SHP77 treated with DMSO at 0.1 percent for 48 hours (cell line): ENCODE data around the gene TXNDC8.
"Not testable (repeated sequence)": the region's sequence is repeated elsewhere in the genome, so short reads cannot be mapped to it uniquely, and the experiment has no call there.

Source experiments
- DNase-seq: peaks from one replicate; lab custom pipeline; 2025; lab: John Stamatoyannopoulos, UW

The TXNDC8 gene

DNA sequence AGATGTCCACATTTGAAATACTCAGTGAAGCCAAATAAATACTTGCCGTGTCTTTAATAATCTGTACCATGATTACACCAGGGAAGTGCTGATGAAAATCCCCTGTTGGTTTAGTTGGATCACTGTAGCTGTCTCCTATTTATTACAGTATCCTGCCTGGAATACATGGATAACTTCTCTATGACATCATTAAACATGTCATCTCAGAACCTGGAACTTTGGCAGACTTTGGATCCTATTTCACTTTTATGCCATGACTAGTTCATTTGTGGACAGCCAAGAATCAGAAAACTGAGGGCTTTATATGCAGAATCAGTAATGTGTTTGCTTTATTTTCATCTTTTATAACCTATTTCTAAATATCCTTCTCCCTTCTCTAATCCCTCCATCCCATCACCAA lies at the start of gene TXNDC8:
Gene TXNDC8, minus strand, starts transcription at position 137 of the 400 bp plus-strand sequence.
- no peak for DNase-seq

DNA sequence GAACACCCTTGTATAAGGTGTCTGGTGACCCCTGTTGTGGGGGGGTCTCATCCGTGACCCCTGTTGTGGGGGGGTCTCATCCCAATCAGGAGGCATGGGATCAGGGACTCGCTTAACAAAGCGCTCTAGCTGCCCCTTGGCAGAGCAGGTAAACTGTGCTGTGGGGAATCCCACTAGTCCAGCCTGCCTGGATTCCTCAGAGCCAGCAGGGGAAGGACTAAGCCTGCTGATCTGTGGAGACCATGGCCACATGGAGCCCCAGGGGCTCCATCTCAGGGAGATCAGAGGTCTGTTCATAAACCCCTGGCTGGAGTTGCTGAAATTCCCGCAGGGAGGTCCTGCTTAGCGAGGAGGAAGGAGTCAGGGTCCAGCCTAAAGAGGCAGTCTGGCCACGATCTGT lies 45.8 kb upstream of the TXNDC8 start:
- DNase-seq: no peak

DNA sequence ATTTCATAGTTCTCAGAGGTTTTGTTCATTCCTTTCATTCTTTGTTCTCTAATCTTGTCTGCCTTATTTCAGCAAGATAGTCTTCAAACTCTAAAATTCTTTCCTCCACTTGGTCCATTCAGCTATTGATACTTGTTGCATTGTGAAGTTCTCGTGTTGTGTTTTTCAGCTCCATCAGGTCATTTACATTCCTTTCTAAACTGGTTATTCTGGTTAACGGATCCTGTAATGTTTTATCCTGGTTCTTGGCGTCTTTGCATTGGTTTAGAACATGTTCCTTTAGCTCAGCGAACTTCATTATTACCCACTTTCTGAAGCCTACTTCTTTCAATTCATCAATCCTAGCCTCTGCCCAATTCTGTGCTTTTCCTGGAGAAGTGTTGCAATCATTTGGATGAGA lies 45.1 kb upstream of the TXNDC8 start:
- DNase-seq: no peak

DNA sequence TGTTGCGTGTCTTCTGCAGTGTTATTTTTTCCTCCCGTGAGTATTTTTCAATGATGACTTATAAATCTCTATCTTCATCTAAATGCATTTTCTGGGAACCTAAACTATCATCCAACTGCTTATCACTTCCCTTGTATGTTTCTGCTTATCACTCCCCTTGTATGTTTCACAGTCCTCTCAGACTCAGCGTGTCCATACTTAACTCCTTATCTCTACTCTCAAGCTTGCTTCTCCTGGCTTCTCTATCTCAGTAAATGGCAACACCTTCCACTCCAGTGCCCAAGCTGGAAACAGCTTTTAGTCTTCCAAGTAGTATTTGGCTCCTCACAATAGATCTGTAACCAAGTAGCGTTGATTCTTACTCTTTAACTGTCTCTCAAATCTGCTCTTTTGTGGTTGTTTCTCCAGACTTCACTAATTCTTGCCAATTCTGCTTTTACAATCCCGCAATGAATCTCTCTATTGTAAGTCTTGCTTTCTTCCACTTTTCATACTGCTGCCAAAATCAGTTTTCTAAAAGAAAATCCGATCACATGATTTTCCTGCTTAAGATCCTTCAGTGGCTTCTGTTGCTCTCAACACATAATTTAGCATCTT lies 33.8 kb upstream of the TXNDC8 start:
- no peak for DNase-seq

DNA sequence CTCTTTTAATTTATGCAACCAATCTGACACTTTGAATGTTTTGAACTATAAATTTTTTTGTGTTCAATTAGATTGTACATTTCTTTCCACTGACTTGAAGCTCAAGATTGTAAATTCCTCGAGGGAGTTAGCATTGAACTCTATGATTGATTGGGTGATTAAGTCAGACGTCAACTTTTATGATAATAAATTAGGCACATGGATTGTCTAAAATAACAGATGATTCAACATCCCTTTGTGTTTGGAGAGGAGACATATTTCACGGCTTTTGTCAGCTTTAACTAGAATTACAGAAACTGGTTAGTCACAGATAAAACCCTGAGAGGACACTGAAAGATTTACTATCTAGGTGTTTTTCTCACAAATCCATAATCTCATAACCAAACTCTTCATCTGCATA lies 32.7 kb upstream of the TXNDC8 start:
- peak; percentile 8 for DNase-seq

DNA sequence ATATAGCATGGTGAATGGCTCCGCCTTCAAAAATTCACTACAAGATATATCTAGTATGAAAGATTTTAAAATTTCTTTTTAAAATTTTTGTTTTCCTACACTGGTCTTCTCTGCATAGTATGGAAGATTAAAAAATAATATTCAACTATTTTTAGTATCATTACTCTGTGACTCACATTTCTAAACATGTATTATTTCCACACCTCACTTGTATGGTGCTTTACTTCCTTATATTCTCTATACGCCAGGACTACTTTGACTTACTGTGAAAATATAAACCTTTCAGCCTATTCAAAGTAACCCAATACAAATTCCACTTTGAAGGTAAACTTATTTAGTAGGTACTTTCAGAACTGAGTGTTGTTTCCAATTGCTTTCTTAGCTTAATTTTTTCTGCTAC lies 26.8 kb upstream of the TXNDC8 start:
- no peak for DNase-seq

DNA sequence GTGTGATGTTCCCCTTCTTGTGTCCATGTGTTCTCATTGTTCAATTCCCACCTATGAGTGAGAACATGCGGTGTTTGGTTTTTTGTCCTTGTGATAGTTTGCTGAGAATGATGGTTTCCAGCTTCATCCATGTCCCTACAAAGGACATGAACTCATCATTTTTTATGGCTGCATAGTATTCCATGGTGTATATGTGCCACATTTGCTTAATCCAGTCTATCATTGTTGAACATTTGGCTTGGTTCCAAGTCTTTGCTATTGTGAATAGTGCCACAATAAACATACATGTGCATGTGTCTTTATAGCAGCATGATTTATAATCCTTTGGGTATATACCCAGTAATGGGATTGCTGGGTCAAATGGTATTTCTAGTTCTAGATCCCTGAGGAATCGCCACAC lies 21.3 kb upstream of the TXNDC8 start:
- not testable (repeated sequence) for DNase-seq

DNA sequence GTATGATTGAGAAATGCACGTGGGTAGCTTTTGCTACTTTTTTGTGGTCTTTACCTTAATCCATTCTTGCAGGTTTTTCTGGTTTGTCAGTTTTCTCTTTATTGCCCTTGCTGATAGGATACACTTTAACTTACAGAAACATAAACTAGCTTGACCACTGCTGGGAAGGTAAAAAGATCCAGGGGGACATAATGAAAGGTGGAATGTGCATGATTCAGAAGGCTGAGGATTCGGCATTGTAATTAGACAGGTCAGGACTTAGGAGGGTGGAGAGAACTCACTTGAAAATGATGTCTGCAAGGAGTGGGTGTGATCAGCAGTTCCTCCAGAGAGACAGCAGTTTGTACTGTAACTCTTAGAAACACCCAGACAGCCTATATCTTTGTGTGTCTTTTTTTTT lies 19.8 kb upstream of the TXNDC8 start:
- DNase-seq: no peak

DNA sequence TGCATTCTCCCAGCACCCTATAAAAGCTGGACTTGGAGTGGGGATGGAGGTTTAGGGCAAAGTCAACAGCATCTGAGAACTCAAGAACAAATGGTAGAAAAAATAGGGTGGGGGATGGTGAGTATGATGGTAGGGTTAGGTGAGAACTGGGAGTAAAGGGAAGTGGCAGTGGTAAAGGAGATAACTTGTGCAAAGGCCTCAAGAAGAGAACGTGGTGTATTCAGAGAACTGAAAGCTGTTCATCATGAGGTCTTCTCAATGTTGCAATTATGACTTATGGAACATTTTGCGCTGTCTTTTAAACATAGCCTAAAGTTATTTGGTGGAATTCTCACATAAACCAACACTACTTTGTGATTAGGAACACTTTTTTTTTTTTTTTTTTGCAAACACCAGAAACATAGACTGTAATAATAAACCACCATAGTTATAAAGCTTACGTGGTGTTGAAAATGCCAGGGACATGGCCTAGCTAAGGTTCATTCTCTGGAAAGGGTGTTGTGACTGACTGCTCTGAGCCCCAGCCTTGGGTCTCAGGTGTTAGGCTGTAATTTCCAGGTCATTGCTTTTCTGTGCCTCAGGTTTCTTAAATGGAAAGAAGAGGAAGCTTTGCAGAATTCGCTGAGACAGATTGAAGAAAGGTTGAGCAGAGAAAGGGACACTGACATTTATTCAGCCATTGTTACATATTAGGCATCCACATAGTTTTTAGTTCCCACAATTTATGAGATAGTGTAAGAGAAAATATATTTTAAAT lies 19.2 kb upstream of the TXNDC8 start:
- DNase-seq: no peak

DNA sequence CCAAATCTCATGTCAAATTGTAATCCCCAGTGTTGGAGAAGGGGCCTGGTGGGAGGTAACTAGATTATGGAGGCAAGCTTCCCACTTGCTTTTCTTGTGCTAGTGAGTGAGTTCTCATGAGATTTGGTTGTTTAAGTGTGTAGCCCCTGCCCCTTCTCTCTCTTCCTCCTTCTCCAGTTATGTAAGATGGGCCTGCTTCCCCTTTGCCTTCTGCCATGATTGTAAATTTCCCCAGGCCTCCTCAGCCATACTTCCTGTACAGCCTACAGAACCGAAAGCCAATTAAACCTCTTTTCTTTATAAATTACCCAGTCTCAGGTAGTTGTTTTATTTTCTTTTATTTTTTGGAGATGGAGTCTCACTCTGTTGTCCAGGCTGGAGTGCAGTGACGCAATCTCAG lies 18.2 kb upstream of the TXNDC8 start:
- DNase-seq: no peak

DNA sequence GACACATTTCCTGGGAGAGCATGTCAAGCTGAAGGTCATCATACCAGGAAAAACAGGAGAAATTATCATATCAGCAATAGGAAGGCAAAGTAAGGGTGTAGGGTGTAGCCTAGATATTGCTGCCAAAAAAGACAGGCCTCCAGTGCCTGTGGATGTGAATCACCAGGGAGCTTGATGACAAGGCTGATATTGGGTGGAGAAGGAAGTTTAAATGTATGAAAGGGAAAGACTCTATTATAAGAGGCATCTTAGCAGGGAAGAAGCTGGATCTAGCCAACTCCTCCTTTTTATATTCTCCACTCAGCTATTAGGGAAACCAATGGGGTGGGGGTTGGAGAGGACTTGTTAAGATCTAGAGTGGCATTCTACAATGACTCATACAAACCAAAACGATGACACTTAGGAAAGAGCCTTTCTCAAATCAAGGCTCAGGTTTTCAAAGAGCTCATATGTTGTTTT lies 13.4 kb upstream of the TXNDC8 start:
- DNase-seq: no peak

DNA sequence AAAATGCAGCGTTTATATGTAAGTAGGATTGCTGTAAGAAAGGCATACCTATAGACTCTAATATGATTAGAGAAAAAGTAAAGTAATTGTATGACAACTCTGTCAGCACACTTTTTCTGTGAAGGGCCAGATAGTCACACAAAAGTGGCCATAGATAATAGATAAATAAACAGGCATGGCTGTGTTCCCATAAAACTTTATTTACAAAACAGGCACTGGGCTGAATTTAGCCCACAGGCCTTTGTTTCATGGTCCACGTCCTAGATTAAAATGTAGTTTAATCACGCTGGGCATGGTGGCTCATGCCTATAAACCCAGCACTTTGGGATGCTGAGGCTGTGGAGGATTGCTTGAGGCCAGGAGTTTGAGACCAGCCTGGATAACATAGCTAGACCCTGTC lies 8.7 kb upstream of the TXNDC8 start:
- DNase-seq: no peak

DNA sequence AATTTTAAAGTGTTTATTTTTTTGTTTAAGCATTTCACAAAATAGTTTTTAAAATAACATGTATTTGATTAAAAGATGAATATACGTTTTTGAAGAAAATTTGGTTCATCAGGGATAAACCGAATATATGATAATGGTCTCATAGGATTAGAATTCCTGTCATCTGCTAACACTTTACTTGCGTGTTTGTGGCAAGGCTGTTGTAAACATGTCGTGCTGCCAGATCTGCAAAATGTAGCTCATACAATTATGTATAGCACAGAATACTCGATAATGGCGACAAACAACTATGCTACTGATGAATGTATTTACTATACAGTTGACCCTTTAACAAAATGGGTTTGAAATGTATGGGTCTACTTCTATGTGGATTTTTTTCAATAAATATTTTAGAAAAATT lies 7.2 kb upstream of the TXNDC8 start:
- DNase-seq: no peak

DNA sequence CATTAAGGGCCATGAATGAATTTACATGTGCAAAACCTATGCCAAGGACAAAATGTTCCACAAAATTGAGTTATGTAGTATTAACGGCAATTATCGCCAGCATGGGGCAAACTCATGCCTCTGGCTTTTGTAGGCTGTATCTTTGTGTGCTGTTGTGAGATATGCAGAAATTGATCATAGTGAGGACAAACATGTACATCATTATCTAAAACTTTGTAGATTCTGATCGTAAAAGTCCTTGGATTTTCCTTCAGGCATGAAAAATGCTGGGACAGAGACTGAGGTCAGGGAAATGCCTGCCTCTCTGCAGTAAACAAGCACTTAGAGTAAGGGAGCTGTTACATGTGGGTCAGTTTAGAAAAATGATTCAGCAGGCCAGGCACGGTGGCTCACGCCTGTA lies 5.9 kb upstream of the TXNDC8 start:
- DNase-seq: no peak

DNA sequence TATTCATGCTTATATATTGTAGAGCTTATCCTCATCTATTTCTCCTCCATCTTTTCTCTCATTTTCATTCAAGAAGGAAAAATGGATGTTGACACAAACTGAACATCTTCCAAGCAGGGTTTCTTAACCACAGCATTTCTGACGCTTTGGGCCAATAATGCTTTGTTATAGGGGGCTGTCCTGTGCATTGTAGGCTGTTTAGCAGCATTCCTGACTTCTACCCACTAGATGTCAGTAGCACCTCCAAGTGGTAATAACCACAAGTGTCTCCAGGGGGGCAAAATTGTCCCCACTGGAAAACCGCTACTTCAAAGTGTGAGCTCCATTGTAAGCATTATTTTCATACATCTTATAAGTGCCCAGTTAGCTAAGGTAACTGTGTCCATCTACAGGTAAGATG lies 2.6 kb upstream of the TXNDC8 start:
- DNase-seq: no peak

DNA sequence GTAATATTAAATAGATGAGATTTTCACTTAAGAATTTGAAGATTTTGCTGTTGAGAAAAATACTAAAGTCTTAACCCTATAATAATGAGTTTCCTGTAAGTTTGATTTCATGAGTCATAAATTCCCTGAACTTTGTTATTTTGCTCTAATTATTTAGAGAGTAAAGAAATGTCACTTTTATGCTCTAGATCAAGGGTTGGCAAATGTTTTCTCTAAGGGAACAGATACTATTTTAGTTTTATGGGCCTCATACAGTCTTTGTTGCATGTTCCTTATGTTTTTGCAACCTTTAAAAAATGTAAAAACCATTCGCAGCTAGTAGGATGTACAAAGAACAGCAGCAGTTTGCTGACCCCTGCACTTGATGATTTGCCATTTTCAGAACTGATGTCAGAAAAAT lies 480 bp upstream of the TXNDC8 start:
- no peak for DNase-seq

DNA sequence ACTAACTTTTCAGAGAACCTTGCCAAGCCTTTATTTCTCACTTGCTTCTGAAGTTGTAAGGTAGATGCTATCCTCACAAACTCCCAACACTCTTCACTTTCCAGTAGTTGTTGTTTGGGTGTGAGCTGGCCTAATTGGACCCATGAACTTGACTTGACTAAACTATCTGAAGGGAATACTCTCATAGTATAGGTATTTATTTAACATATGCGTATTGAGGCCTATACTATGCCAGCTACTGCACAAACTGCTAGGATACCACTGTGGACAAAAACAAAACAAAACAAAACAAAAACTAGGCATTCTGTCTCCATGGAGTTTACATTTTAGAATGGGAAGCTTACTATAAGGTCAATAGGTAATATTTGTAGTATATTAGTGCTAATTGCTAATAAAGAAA lies 1.3 kb downstream of the TXNDC8 start:
- DNase-seq: no peak

DNA sequence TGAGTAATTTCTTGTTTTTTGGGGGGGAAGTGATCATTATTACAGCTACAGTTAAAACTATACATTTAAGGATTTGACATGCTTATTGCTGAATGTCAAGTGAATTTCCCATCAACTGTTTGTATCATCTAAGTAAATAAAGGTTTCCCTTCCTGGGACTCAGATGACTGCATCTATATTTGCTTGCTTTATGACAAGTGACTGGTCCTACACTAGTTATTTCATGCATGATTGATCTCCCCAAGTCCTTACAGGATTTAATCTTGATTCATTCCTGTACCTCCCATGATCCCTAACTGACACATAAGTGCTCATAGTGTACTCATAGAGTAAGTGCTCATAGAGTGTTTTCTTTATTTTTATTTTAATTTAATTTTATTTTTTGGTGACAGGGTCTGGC lies 2.8 kb downstream of the TXNDC8 start:
- peak; percentile 29 for DNase-seq

DNA sequence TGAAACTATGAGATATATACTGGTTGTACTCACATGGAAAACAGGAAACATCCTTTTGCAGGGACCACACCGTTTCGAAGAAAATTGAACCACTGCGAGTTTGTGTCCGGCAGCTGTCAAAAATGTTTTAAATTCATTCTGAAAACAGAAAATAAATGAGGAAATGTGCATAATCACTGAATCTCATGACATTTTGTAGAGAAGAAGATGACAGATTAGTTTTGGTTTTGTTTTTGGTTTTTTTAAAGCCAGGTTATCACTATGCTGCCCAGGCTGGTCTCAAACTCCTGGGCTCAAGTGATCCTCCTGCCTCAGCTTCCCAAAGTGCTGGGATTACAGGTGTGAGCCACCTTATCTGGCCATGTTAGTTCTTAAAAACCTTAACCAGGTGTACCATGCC lies 3.5 kb downstream of the TXNDC8 start:
- no peak for DNase-seq

DNA sequence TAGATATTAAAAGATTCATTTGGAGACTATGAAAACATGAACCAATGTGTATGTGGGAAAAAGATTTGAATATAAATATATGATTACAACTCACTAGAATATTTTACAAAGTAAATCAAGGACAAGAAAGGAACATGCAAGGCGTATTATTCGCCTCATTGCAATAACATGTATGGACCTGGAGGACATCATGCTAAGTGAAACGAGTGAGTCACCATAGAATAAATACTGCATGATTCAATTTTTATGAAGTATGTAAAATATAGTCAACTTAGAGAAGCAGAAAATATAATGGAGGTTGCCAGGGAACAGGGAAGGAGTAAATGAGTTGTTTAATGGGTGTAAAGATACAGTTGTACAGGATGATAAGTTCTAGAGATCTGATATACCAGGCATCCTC lies 4.9 kb downstream of the TXNDC8 start:
- no peak for DNase-seq

DNA sequence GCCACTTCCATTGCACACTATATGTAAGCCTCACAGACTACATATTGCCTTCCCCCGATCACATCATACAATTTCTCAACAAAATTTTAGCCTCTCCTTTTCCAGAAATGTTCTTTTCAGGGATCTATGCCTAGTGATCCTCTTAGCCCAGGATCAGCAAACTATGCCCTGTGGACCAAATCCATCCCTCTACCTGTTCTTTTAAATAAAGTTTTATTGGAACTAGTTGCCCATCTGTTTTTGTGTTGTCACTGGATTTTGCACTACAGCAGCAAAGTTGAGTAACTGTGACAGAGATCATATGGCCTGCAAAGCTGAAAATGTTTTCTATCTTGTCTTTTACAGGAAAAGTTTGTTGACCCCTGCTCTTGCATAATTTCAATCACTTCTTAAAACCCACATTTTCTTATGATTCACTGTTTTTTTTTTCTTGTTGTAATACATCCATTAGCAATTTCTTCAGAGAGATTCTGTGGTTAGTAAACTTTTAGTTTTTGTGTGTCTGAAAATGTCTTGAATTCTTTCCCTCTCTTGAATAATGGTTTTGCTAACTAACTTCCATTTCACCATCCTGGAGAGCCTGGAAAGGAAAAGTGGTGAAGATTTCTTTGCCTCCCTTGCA lies 7.1 kb downstream of the TXNDC8 start:
- no peak for DNase-seq

DNA sequence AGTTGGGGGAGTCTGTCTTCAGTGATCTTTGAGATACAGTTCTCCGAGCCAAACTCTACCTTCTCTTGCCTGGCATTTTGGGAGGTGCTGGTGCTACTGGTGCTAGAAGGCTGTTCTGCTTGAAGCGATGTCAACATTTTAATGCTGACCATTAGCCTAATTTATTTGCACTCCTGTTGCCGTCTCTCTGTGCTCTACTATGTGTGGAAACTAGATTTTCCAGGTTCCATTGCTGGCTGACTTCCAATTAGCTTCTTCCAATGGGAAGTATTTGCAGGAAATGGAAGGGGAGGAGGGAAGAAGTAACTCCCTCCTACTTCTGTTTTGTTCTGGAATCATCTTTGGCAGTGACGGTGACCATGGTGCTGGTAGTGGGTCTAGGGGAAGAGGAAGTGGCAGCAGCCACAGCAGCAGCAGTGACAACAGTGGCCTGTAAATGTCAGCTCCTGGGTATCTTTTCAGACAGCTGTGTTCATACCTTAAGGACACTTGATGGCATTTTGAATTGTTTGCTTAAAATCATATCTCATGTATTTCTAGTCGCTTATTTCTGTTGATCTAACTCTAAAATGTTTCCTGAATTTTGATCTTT lies 7.9 kb downstream of the TXNDC8 start:
- no peak for DNase-seq

DNA sequence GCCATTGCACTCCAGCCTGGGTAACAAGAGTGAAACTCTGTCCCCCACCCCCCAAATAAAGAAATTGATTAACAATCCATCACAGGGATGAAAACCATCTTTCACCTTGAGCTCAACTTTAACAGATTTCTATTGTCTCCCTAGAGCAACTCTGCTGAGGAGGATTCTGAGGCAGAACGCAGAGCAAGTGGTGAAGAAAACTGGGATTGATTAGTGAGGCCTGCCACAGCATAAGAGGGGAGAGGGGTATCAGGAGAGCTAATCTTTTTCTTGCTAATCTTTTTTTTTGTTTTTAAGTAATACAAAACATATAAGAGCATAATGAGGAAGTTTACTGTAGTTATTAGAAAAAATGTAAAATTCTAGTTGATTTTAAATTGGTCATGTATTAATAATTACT lies 8.9 kb downstream of the TXNDC8 start:
- DNase-seq: no peak
